Activated T-cell treated with anti-CD3 and anti-CD28 coated beads, Interleukin-2, amount 50 U/mL, for 1 hour (primary cell): ENCODE measurements around the gene SLC15A5.

Source experiments
- DNase-seq: peaks from one replicate; pipeline ENCODE4 v3.0.0-alpha.2; 2020

Gene SLC15A5

GRCh38 chr12:16168078-16168477 is 109.4 kb downstream of the SLC15A5 start:
- no peak for DNase-seq

GRCh38 chr12:16166563-16167470 is 110.7 kb downstream of the SLC15A5 start:
- DNase-seq: no peak

- DNase-seq: no peak
Measured at GRCh38 chr12:16165506-16165905, 112.0 kb downstream of the SLC15A5 start.

GRCh38 chr12:16163901-16164300 is 113.6 kb downstream of the SLC15A5 start:
- DNase-seq: no peak

- DNase-seq: no peak
Measured at GRCh38 chr12:16163146-16163545, 114.3 kb downstream of the SLC15A5 start.

GRCh38 chr12:16159571-16159970 is 117.9 kb downstream of the SLC15A5 start:
- no peak for DNase-seq

- DNase-seq: no peak
Measured at GRCh38 chr12:16158050-16158449, 119.4 kb downstream of the SLC15A5 start.

GRCh38 chr12:16155938-16156337 is 121.5 kb downstream of the SLC15A5 start:
- no peak for DNase-seq

GRCh38 chr12:16154990-16155389 is 122.5 kb downstream of the SLC15A5 start:
- no peak for DNase-seq

- DNase-seq: no peak
Measured at GRCh38 chr12:16152885-16153673, 124.4 kb downstream of the SLC15A5 start.

GRCh38 chr12:16150276-16150675 is 127.2 kb downstream of the SLC15A5 start:
- DNase-seq: no peak

GRCh38 chr12:16148938-16149337 is 128.5 kb downstream of the SLC15A5 start:
- DNase-seq: no peak
